ENCODE results near the gene WDR5. TPM values are rescaled to one million over a fixed set of nuclear protein-coding genes. Genes with fewer than 3 reads are reported as not detected.

The WDR5 gene
- total RNA-seq, 1 donor from 2014 or later, result 22.2 TPM

GRCh38 chr9:134188386-134189144, 52.7 kb downstream of the WDR5 start:
- Mint-ChIP-seq H3K4me3 (ENCODE audit: unreplicated experiment) (no peak overlapping the region), H3K4me1 (ENCODE audit: low read depth) (no peaks in the 10 kb centered on the region), H3K36me3 (ENCODE audit: low read depth) (no peaks in the 10 kb centered on the region), H3K27me3 (ENCODE audit: low read depth) (peaks cover 12% of the 10 kb centered on the region), H3K9me3 (ENCODE audit: low read depth) (no peaks in the 10 kb centered on the region), H3K27ac (ENCODE audit: unreplicated experiment) (no peak overlapping the region)
- no peak for TF ChIP-seq CTCF (IDR thresholded peaks at IDR 0.05)
- peak; percentile 70 for DNase-seq (ENCODE audit: low spot score)

GRCh38 chr9:134189145-134189469, 53.2 kb downstream of the WDR5 start:
- Mint-ChIP-seq H3K9me3 (ENCODE audit: low read depth) (no peaks in the 10 kb centered on the region), H3K27ac (ENCODE audit: unreplicated experiment) (no peak overlapping the region), H3K4me1 (ENCODE audit: low read depth) (no peaks in the 10 kb centered on the region), H3K36me3 (ENCODE audit: low read depth) (no peaks in the 10 kb centered on the region), H3K4me3 (ENCODE audit: unreplicated experiment) (no peak overlapping the region), H3K27me3 (ENCODE audit: low read depth) (peaks cover 12% of the 10 kb centered on the region)
- DNase-seq (ENCODE audit: low spot score), result peak; percentile 56
- no peak for TF ChIP-seq CTCF (IDR thresholded peaks at IDR 0.05)

GRCh38 chr9:134189470-134190231, 53.8 kb downstream of the WDR5 start:
- Mint-ChIP-seq H3K27me3 (ENCODE audit: low read depth) (peaks cover 12% of the 10 kb centered on the region), H3K36me3 (ENCODE audit: low read depth) (no peaks in the 10 kb centered on the region), H3K27ac (ENCODE audit: unreplicated experiment) (no peak overlapping the region), H3K4me1 (ENCODE audit: low read depth) (no peaks in the 10 kb centered on the region), H3K9me3 (ENCODE audit: low read depth) (no peaks in the 10 kb centered on the region), H3K4me3 (ENCODE audit: unreplicated experiment) (no peak overlapping the region)
- peak; percentile 86 for DNase-seq (ENCODE audit: low spot score)
- TF ChIP-seq CTCF (IDR thresholded peaks at IDR 0.05), result no peak

GRCh38 chr9:134190232-134191121, 54.6 kb downstream of the WDR5 start:
- Mint-ChIP-seq H3K9me3 (ENCODE audit: low read depth) (no peaks in the 10 kb centered on the region), H3K4me1 (ENCODE audit: low read depth) (no peaks in the 10 kb centered on the region), H3K4me3 (ENCODE audit: unreplicated experiment) (no peak overlapping the region), H3K27me3 (ENCODE audit: low read depth) (peaks cover 12% of the 10 kb centered on the region), H3K36me3 (ENCODE audit: low read depth) (no peaks in the 10 kb centered on the region), H3K27ac (ENCODE audit: unreplicated experiment) (no peak overlapping the region)
- TF ChIP-seq CTCF (IDR thresholded peaks at IDR 0.05), result no peak
- peak; percentile 79 for DNase-seq (ENCODE audit: low spot score)

Measured in chondrocyte (in vitro differentiated cells).